CD4-positive, alpha-beta T cell treated with Interleukin-10 for 1 hour (primary cell): ENCODE measurements around the gene MAP4K2.

Experiments
- DNase-seq: peaks from one replicate; pipeline ENCODE4 v3.0.0-alpha.2; 2020

The MAP4K2 gene

GRCh38 chr11:64753380-64754123 is 49.5 kb downstream of the MAP4K2 start:
- DNase-seq: no peak

- no peak for DNase-seq
These were observed 50.0 kb downstream of the MAP4K2 start for GRCh38 chr11:64753019-64753379.

GRCh38 chr11:64752175-64752970 is 50.6 kb downstream of the MAP4K2 start:
- DNase-seq: no peak

GRCh38 chr11:64751580-64751979 is 51.4 kb downstream of the MAP4K2 start:
- no peak for DNase-seq

- DNase-seq: no peak
These were observed 51.9 kb downstream of the MAP4K2 start for GRCh38 chr11:64751136-64751535.

- DNase-seq: no peak
These were observed 52.5 kb downstream of the MAP4K2 start for GRCh38 chr11:64750361-64751054.

- no peak for DNase-seq
These were observed 54.9 kb downstream of the MAP4K2 start for GRCh38 chr11:64747961-64748665.

GRCh38 chr11:64746486-64746885 is 56.5 kb downstream of the MAP4K2 start:
- DNase-seq: no peak

- peak; percentile 86 for DNase-seq
These were observed 57.3 kb downstream of the MAP4K2 start for GRCh38 chr11:64745521-64746328.

- peak; percentile 90 for DNase-seq
These were observed 57.9 kb downstream of the MAP4K2 start for GRCh38 chr11:64745189-64745520.

GRCh38 chr11:64744544-64745188 is 58.3 kb downstream of the MAP4K2 start:
- peak; percentile 57 for DNase-seq

- peak; percentile 89 for DNase-seq
These were observed 59.1 kb downstream of the MAP4K2 start, which contains the start of gene RASGRP2 for GRCh38 chr11:64743591-64744543. Gene RASGRP2 (minus strand): TSS chr11:64744142. CDS start chr11:64742866, 1,276 bp downstream.

GRCh38 chr11:64742889-64743590 is 60.0 kb downstream of the MAP4K2 start:
- peak; percentile 78 for DNase-seq

- no peak for DNase-seq
These were observed 60.7 kb downstream of the MAP4K2 start for GRCh38 chr11:64742087-64742888.

- DNase-seq: no peak
These were observed 61.5 kb downstream of the MAP4K2 start for GRCh38 chr11:64741375-64742086.

GRCh38 chr11:64739871-64740270 is 63.1 kb downstream of the MAP4K2 start:
- no peak for DNase-seq

GRCh38 chr11:64736654-64737053 is 66.4 kb downstream of the MAP4K2 start:
- no peak for DNase-seq

- no peak for DNase-seq
These were observed 67.2 kb downstream of the MAP4K2 start for GRCh38 chr11:64735725-64736259.
